Measurements from ENCODE around the gene GNAT3. TPM values are rescaled to one million over a fixed set of nuclear protein-coding genes. Genes with fewer than 3 reads are reported as not detected.

Gene GNAT3
- total RNA-seq, 1 experiment from 2014 or later = not detected

GRCh38 chr7:80466636-80467035 is 45.2 kb downstream of the GNAT3 start (continued):
- TF ChIP-seq RAD21 (IDR thresholded peaks at IDR 0.05; ENCODE audit: low read depth) = no peak
- no peak for TF ChIP-seq YY1 (IDR thresholded peaks at IDR 0.05; ENCODE audit: extremely low read depth, insufficient replicate concordance, low read depth, low read length)

- no peak for TF ChIP-seq POLR2A (IDR thresholded peaks at IDR 0.05; ENCODE audit: borderline replicate concordance, extremely low read depth, insufficient read depth, insufficient read length)
- TF ChIP-seq EGR1 (IDR thresholded peaks at IDR 0.05; ENCODE audit: low read depth) = no peak
- no peak for TF ChIP-seq CTCF (IDR thresholded peaks at IDR 0.05 in 2 of 3, conservative IDR thresholded peaks at IDR 0.05 in 1 of 3; ENCODE audit: borderline replicate concordance in 1 of 3, insufficient read depth in 1 of 3, low read depth in 2 of 3, low read length in 2 of 3)
- no peak for TF ChIP-seq YY1 (IDR thresholded peaks at IDR 0.05; ENCODE audit: extremely low read depth, insufficient replicate concordance, low read depth, low read length)
- no peak for TF ChIP-seq CEBPB (IDR thresholded peaks at IDR 0.05; ENCODE audit: low read depth)
- no peak for TF ChIP-seq JUND (IDR thresholded peaks at IDR 0.05)
- no peak for TF ChIP-seq EZH2 (IDR thresholded peaks at IDR 0.05)
- TF ChIP-seq SIN3A (IDR thresholded peaks at IDR 0.05; ENCODE audit: low read depth) = no peak
- TF ChIP-seq ZBTB33 (IDR thresholded peaks at IDR 0.05; ENCODE audit: extremely low read depth, insufficient replicate concordance, low read length) = no peak
- TF ChIP-seq SP1 (IDR thresholded peaks at IDR 0.05; ENCODE audit: low read depth) = no peak
- TF ChIP-seq ZFX (IDR thresholded peaks at IDR 0.05) = no peak
- no peak for TF ChIP-seq CBX3 (IDR thresholded peaks at IDR 0.05; ENCODE audit: low read depth)
- TF ChIP-seq ATF3 (IDR thresholded peaks at IDR 0.05) = no peak
- TF ChIP-seq REST (IDR thresholded peaks at IDR 0.05; ENCODE audit: low read depth) = no peak
- no peak for TF ChIP-seq TCF7L2 (IDR thresholded peaks at IDR 0.05; ENCODE audit: borderline replicate concordance, extremely low read depth, insufficient read depth, insufficient read length)
- H3K9me2 ChIP-seq (ENCODE audit: insufficient read depth) = no peaks in the 10 kb centered on the region
- H4K20me1 ChIP-seq (ENCODE audit: insufficient read depth) = no peaks in the 10 kb centered on the region
- ChIA-PET POLR2A (no interaction called here), CTCF (no interaction called here), RAD21 (ENCODE audit: low non-redundant PET in 1 of 2, low total read pairs in 2 of 2, uncharacterized antibody in 2 of 2, unreplicated experiment in 2 of 2) (no interaction called here)
- H3K9ac ChIP-seq (ENCODE audit: low read length) = no peak overlapping the region
- ATAC-seq (no peak), DNase-seq (ENCODE audit: low read depth, low spot score) (no peak)
- no TSS peak for BruUV-seq (replicated peaks)
- peaks cover 10 to 11% of the 10 kb centered on the region in 2 experiments for H3K4me1 ChIP-seq (ENCODE audit: control insufficient read depth in 1 of 2, insufficient read depth in 2 of 2, low read length in 2 of 2)
- H3K36me3 ChIP-seq (ENCODE audit: control insufficient read depth in 1 of 2, insufficient read depth in 2 of 2, low read length in 2 of 2) = no peaks in the 10 kb centered on the region
- no peak overlapping the region for H3K4me2 ChIP-seq (ENCODE audit: low read length)
- H3K27me3 ChIP-seq (ENCODE audit: insufficient read depth, low read length) = no peaks in the 10 kb centered on the region
- intact Hi-C loops (cut with micrococcal nuclease) = no loop called here
- no peaks in the 10 kb centered on the region for H3K79me2 ChIP-seq (ENCODE audit: insufficient read depth, low read length)
- H3K27ac ChIP-seq (ENCODE audit: low read depth, low read length) = no peak overlapping the region
- H3K9me3 ChIP-seq (ENCODE audit: control insufficient read depth in 1 of 2, insufficient read depth in 1 of 2, low read depth in 1 of 2, low read length in 2 of 2) = no peaks in the 10 kb centered on the region
- H2AFZ ChIP-seq (ENCODE audit: low read depth, low read length, poor library complexity, severe bottlenecking) = no peak overlapping the region
- H3K4me3 ChIP-seq (replicated peaks in 1 of 2; ENCODE audit: low read depth in 1 of 2, low read length in 2 of 2) = no peak overlapping the region
Observed at GRCh38 chr7:80464211-80464610, 47.7 kb downstream of the GNAT3 start.

All from HCT116 (cell line).